Stromal cell of bone marrow (primary cell): Measurements from ENCODE around the gene WWOX.

Source experiments
- DNase-seq: peaks from one replicate; pipeline ENCODE4 v3.0.0-alpha.2; 2012; ENCODE audit warnings: low read depth

The WWOX gene

DNA sequence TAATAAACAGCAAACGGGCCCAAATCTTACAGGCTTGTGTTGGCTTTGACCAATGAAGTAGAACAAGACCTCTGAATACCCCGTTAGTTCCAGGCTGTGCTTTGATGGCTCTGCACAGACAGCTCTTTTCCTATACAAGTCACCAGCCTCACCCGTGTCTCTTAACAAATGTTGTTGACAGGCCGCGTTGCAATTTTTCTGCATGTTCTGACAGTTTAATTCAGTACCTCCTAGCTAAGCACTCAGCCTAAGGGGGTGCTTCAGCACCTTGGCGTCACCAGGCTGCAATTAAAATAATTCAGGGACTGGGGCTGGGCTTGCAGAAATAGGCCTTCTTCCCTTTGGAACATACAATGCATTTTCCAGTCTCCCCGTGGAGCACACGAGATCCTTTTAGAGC lies 1001.0 kb downstream of the WWOX start:
- DNase-seq = no peak

DNA sequence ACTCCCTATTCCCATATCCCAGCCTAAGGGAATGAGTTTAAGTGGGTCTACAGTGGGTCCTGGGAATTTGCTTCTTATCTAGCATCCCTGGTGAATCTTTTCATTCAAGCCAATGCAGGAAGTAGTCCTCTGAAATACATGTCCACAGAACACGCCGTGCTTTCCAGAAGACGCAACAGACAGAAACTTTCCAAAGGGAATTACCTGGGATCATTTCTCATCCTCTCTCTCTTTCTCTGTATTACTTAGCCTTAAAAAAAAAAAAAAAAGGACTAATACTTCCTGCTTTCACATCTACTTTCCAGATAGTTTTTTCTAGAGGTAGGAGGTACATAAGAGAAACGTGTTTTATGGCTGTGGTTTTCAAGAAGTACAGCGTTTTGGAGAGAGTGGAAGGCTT lies 1002.0 kb downstream of the WWOX start:
- no peak for DNase-seq

- DNase-seq = no peak
These were observed 1005.1 kb downstream of the WWOX start for GRCh38 chr16:79104567-79104966.

DNA sequence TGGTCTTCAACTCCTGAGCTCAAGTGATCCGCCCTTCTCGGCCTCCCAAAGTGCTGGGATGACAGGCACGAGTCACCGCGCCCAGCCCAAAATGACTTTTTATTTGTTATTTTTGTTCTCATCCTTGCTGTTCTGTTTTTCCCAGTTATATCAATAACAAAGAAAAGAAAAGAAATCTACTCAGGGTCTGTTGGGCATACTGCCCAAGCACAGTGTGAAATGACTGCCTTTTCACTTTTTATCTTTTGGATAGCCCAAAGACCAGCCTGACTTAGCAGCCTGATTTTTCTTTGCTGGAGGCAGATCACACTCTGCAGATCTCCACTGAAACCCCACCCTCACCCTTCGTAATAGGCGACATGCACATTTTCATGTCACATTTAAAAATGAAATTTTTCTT lies 1007.8 kb downstream of the WWOX start:
- no peak for DNase-seq

DNA sequence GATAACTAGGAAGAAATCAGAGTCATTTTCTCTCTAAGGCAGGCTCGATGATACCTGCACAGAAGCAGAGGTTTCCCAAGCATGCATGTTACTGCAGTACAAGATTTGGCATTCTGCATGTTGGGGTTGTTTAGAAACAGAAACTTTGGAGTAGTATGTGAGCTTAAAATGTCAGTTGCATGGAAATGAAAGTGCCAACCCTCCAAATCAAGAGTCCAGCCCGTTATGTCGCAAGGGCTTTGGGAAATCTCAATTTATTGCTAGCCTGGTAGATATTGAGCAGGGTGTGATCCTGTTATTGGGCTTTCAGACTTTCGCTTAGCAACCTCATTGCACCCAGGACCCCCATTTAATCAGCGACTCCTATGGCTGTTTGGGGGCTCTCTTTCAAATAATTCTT lies 1010.3 kb downstream of the WWOX start:
- no peak for DNase-seq

DNA sequence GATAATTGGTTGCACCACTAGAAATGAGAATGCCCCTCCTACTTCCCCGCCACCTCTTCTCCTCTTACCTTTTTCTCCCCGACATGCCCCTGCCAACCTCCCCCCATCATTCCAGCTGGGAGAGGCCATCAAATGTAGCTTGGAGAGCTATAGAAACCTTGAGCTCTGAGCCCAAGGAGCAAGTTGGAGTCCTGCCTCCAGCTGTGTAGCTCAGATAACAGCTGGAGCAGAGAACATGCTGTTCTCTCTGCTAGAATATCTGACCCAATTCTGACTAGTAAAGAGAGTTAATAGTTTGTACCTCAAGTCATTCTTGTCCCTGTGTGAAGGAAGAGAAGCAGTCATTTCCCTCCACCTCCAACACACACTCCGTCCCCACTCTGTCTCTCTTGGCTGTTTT lies 1010.8 kb downstream of the WWOX start:
- no peak for DNase-seq

GRCh38 chr16:79110953-79111352 lies 1011.5 kb downstream of the WWOX start:
- DNase-seq = no peak

- DNase-seq = no peak
These were observed 1013.0 kb downstream of the WWOX start for GRCh38 chr16:79112462-79112861.

DNA sequence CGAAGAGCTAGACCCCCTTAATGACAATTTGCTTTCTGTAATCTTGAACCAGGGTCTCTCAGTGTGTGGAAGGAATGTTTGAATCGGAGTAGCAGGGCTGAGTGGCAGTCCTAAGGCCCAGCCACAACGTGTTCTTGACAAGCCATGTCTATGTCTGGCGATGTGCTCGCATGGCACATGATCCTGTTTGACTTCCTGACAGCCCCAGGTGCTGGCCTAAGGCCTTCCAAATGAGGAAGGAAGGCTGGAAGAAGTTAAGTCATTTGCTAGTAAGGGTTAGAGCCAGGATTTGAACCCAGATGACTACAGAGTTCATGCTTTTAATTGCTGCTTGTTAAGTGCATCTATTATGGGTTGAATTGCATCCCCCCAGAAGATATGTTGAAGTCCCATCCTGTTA lies 1014.4 kb downstream of the WWOX start:
- no peak for DNase-seq

GRCh38 chr16:79114759-79115158 lies 1015.3 kb downstream of the WWOX start:
- no peak for DNase-seq

GRCh38 chr16:79121906-79122305 lies 1022.5 kb downstream of the WWOX start:
- DNase-seq = no peak

- no peak for DNase-seq
These were observed 1022.9 kb downstream of the WWOX start for GRCh38 chr16:79122343-79122742.

GRCh38 chr16:79124016-79124756 lies 1024.7 kb downstream of the WWOX start:
- no peak for DNase-seq

GRCh38 chr16:79127766-79128165 lies 1028.3 kb downstream of the WWOX start:
- DNase-seq = no peak

GRCh38 chr16:79128706-79129105 lies 1029.3 kb downstream of the WWOX start:
- no peak for DNase-seq

DNA sequence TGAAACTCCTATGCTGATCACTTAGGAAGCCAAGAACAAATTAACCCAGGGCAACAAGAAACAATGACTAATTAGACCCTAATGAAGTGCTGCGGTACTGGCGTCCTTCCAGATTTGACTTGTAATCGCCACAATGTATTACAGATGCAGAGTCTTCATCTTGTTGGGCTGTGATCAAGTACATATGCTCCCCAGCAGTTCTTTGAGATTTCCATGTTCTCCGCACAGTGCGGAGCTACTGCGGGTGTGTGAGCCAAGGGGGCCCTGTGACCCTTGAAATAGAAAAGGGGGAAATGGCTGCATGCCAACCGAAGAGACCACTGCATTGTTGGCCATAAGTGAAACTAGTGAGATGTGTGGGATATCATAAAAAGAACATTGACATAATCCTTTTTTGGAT lies 1031.2 kb downstream of the WWOX start:
- no peak for DNase-seq

DNA sequence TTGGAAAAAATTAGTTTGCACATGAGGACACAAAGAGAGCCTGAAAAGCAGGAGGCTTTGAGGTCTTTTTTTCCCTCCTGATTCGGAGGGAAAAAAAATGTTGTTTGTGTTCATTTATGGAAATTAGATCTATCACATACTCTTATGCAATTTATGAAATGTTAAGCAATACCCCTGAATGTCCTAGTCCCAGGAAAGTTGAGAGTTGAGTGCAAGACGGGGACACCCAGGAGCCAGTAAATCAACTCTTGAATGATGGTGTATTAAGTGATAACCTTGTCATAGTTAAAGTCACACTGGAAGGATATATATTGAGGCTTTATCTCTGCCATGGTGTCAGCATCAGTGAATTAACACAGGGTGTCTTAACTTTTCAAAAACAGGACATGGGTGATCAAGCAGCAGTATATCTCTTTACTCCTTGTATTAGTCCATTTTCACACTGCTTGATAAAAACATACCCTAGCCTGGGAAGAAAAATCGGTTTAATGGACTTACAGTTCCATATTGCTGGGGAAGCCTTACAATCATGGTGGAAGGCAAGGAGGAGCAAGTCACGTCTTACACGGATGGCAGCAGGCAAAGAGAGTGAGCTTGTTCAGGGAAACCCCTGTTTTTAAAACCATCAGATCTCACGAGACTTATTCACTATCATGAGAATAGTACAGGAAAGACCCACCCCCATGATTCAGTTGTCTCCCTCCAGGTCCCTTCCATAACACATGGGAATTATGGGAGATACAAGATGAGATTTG lies 1032.0 kb downstream of the WWOX start:
- no peak for DNase-seq

DNA sequence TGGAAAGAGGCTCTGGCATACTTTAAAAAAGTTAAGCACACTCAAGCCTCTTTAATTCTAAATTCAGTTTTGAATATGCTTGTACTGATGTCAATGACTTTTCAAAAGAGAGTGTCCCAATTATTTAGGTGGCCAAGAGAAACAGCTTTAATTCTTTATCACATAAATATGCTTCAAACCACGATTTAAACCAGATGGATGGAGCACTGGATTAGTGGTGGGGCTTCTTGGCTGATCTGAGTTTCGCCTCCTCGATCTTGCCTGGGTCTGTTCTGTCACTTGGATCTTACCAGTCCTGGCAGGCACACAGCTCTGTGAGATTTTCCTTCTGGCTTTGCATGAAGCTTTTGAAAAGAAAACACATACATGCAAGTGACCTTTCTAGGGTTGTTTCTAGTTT lies 1033.2 kb downstream of the WWOX start:
- DNase-seq = no peak

DNA sequence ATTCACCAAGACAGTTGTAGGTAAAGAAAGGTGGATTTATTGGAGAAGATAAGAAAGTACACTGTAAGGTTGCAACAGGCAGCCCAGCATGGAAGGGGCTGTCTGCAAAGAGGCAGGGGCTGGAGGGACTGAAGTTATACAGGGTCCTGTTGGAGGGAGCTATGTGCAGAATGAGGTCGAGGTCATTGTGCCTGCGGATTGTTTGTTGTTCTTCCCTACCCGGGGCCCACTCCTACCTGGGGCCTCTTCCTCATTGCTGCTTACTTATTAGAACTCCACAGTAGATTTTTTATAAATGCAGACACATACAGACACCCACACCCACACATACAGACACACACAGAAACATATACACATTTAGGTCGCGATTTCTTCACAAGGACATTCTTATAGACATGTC lies 1034.8 kb downstream of the WWOX start:
- DNase-seq = no peak

GRCh38 chr16:79136955-79137354 lies 1037.5 kb downstream of the WWOX start:
- DNase-seq = no peak

- DNase-seq = no peak
These were observed 1038.0 kb downstream of the WWOX start for GRCh38 chr16:79137426-79137939.

DNA sequence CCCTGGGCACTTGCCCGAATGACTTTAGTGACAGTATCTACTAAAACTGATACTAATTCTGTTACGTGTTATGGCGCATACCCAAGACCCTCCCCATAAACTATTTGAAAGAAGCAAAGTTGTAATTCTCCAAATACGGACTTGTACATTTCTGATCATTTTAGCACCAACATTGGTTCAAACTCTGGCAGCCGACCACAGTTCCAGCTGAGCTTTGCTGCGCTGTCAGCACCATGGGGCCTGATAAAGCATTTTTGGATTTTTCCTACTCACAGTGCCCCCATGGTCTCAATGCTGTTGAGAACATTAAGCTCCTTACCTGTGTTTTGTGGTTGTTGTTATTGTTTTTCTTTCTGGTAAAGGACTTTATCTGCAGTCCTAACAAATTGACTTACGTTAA lies 1040.3 kb downstream of the WWOX start:
- no peak for DNase-seq

DNA sequence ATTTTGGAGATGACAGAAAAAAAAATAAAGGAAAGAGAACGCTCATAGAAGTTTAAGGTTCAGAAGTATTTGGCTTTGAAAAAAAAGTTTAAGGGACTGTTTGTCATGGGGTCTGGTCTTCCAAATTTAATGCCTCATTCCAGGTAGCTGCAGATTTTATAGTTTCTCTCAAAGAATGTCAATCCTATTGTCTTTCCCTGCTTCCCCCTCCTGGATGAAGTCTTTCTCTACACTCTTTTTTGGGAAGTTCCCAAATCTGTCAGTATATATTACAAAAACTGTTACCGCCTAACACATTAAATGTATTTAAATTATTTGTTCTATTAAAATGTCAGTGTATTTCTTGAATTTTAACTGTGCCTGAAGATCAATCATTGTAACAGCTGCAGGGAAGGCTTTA lies 1043.6 kb downstream of the WWOX start:
- no peak for DNase-seq

DNA sequence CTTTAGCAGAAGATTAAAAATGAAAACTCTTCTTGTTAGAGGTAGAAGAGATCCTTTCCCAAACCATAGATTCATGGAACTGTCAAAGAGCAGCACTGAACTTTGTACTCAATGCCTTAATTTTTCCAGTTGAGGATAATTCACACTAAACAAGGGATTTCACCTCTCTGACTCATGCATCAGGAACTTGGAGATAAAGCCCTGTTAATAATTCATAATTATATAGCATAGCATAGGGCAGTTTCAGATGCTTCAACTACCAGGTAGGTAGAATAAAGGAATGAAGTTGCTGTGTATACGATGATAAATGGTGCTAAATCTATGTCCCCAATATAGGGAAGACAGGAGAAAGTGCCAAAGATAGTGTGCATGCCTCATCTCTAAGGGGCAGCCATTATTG lies 1050.7 kb downstream of the WWOX start:
- no peak for DNase-seq
